B cell (primary cell): Measurements from ENCODE around the gene C14orf119. TPM values are rescaled to one million over a fixed set of nuclear protein-coding genes. Genes with fewer than 3 reads are reported as not detected.
A peak's percentile ranks its signal among the peaks of the same experiment; 100 is the strongest.

Source experiments
- ATAC-seq: fragments of 200-7000 bp; cut with Tn5 transposase; one replicate; pipeline ENCODE4 v1.10.0; 2021; ENCODE audit warnings: low read depth, mild to moderate bottlenecking, moderate number of reproducible peaks, moderate library complexity
- CTCF ChIA-PET: fragments of 350-600 bp; sonication (Branson Sonifier 250); formaldehyde crosslinking; loops from one replicate; lab custom pipeline; 2021; ENCODE audit warnings: antibody characterized with exemption, inconsistent platforms; lab: Charles Lee
- POLR2A ChIA-PET: fragments of 350-600 bp; sonication (Branson Sonifier 250); formaldehyde crosslinking; loops from one replicate; lab custom pipeline; 2021; ENCODE audit warnings: antibody characterized with exemption; lab: Charles Lee
- DNase-seq: peaks from one replicate; pipeline ENCODE4 v3.0.0; 2013
- H2AFZ ChIP-seq: 2 replicates; pipeline ENCODE4 v1.6.1; 2012; ENCODE audit warnings: mild to moderate bottlenecking, low read depth, low read length; ENCODE audit not compliant: insufficient read depth, poor library complexity, severe bottlenecking
- H3K27ac ChIP-seq, 2 donors: 1 replicate in 1 of 2; 2 replicates in 1 of 2; pipeline ENCODE4 v1.5.1; 2012 to 2013; ENCODE audit warnings: low read length in 2 of 2, mild to moderate bottlenecking in 2 of 2, moderate library complexity in 1 of 2
- H3K27me3 ChIP-seq, 4 experiments: fragments of 200-600 bp in 1 of 4; sonication (generic) in 1 of 4; replicated peaks in 1 of 4; 1 replicate in 2 of 4; 2 replicates in 2 of 4; pipeline versions ENCODE4 v1.6.1 to v1.7.0; 2013 to 2016; ENCODE audit warnings: low read length in 3 of 4, mild to moderate bottlenecking in 2 of 4, mixed read lengths in 1 of 4, moderate library complexity in 1 of 4; ENCODE audit not compliant: insufficient read depth in 4 of 4, control insufficient read depth in 3 of 4; ENCODE audit errors: control extremely low read depth in 1 of 4
- H3K36me3 ChIP-seq, 2 experiments: replicated peaks in 1 of 2; 1 replicate in 1 of 2; 2 replicates in 1 of 2; pipeline versions ENCODE4 v1.6.1 to v1.7.1; 2013; ENCODE audit warnings: low read length in 1 of 2; ENCODE audit not compliant: insufficient read depth in 2 of 2, control insufficient read depth in 1 of 2; ENCODE audit errors: control extremely low read depth in 1 of 2, extremely low read depth in 1 of 2
- H3K4me1 ChIP-seq, 2 donors: fragments of 200-600 bp in 1 of 2; sonication (generic) in 1 of 2; 1 replicate in 1 of 2; 2 replicates in 1 of 2; pipeline versions ENCODE4 v1.5.1 to v1.6.1; 2013 to 2017; ENCODE audit warnings: low read length in 2 of 2; ENCODE audit not compliant: control insufficient read depth in 2 of 2, insufficient read depth in 2 of 2
- H3K4me2 ChIP-seq: replicated peaks from 2 replicates; pipeline ENCODE3; 2012; ENCODE audit warnings: mild to moderate bottlenecking, low read depth, low read length; ENCODE audit not compliant: poor library complexity, severe bottlenecking
- H3K4me3 ChIP-seq, 5 experiments: fragments of 200-600 bp in 1 of 5; sonication (generic) in 1 of 5; 1 replicate in 3 of 5; 2 replicates in 2 of 5; pipeline versions ENCODE4 v1.5.1 to v1.7.0; 2011 to 2016; ENCODE audit warnings: low read length in 4 of 5, mild to moderate bottlenecking in 4 of 5, low read depth in 2 of 5, control low read depth in 1 of 5, moderate library complexity in 1 of 5; ENCODE audit not compliant: insufficient read depth in 1 of 5; ENCODE audit errors: control extremely low read depth in 1 of 5, extremely low read depth in 1 of 5
- H3K79me2 ChIP-seq: fragments of 200-600 bp; sonication (generic); one replicate; pipeline ENCODE4 v1.6.0; 2016; ENCODE audit warnings: low read length; ENCODE audit not compliant: control insufficient read depth, insufficient read depth
- H3K9ac ChIP-seq: fragments of 200-600 bp; sonication (generic); 2 replicates; pipeline ENCODE4 v1.6.1; 2017; ENCODE audit warnings: mild to moderate bottlenecking, low read length, moderate library complexity
- H3K9me3 ChIP-seq, 3 donors: one replicate each; pipeline versions ENCODE4 v1.6.1 to v1.7.1; 2013; ENCODE audit warnings: low read length in 2 of 3; ENCODE audit not compliant: control insufficient read depth in 2 of 3, insufficient read depth in 1 of 3; ENCODE audit errors: control extremely low read depth in 1 of 3
- H4K20me1 ChIP-seq: 2 replicates; pipeline ENCODE4 v1.6.0; 2012; ENCODE audit warnings: mild to moderate bottlenecking, low read length; ENCODE audit not compliant: insufficient read depth, control insufficient read depth, poor library complexity, severe bottlenecking
- H3K27ac Mint-ChIP-seq: one replicate; pipeline ENCODE4 v1.8.0; 2021; ENCODE audit warnings: mixed read lengths
- H3K27me3 Mint-ChIP-seq: one replicate; pipeline ENCODE4 v1.8.0; 2021; ENCODE audit warnings: mixed read lengths
- H3K4me1 Mint-ChIP-seq: one replicate; pipeline ENCODE4 v1.8.0; 2021; ENCODE audit warnings: mixed read lengths
- H3K4me3 Mint-ChIP-seq: one replicate; pipeline ENCODE4 v1.8.0; 2021; ENCODE audit warnings: mixed read lengths
- H3K9me3 Mint-ChIP-seq: one replicate; pipeline ENCODE4 v1.8.0; 2022; ENCODE audit warnings: mixed read lengths; ENCODE audit not compliant: insufficient read depth
- CTCF ChIP-seq: fragments of 200-600 bp; IDR thresholded peaks from one replicate; pipeline ENCODE4 v1.8.0; 2022; ENCODE audit warnings: antibody characterized with exemption, mild to moderate bottlenecking
- EZH2 ChIP-seq: IDR thresholded peaks from 2 replicates; pipeline ENCODE4 v1.6.1; 2012; ENCODE audit warnings: borderline replicate concordance, low read depth, mild to moderate bottlenecking, moderate library complexity, low read length; ENCODE audit not compliant: insufficient read depth, poor library complexity, severe bottlenecking
- WGBS: methylation state at CpG from one replicate; pipeline ENCODE4 v1.1.5; 2013; ENCODE audit warnings: missing lambda C conversion rate; ENCODE audit not compliant: insufficient coverage; 5-methylcytosine and 5-hydroxymethylcytosine counted together
- intact Hi-C: fragments of 100-400 bp; cut with micrococcal nuclease; formaldehyde crosslinking; loops from one replicate; pipeline ENCODE4 v1.10.0; 2022
- polyA minus RNA-seq: library from RNA; depleted of rRNA, polyadenylated mRNA; stranded (reverse); fragments of >200 nt; gene quantifications from 2 replicates; pipeline ENCODE4 v1.2.3, GENCODE V29; 2012
- polyA plus RNA-seq: library from polyadenylated mRNA; depleted of rRNA; stranded (reverse); fragments of >200 nt; gene quantifications from 2 replicates; pipeline ENCODE4 v1.2.3, GENCODE V29; 2012
- total RNA-seq, 2 donors: library from RNA; stranded (reverse); fragments of 120-200 nt in 1 of 2; gene quantifications; 1 replicate in 1 of 2; 2 replicates in 1 of 2; pipeline versions ENCODE4 v1.2.3 to v1.2.4, GENCODE V29; 2013 to 2022

The C14orf119 gene
- 30.6 and 38.5 TPM in 2 replicates for total RNA-seq
- 40.1 TPM for total RNA-seq (2013)
- 6.6 and 12.2 TPM in 2 replicates for polyA plus RNA-seq
- polyA minus RNA-seq: 16.1 and 25.8 TPM in 2 replicates

GRCh38 chr14:23095196-23096108, at the start of gene C14orf119:
Gene C14orf119 (plus strand): TSS chr14:23095505. CDS start chr14:23097659, 2,154 bp downstream.
- Mint-ChIP-seq H3K9me3 (no peaks in the 10 kb centered on the region), H3K4me1 (peaks cover 34% of the 10 kb centered on the region), H3K27me3 (no peaks in the 10 kb centered on the region), H3K4me3 (no peak within 1 kb of the TSS), H3K27ac (no peak within 1 kb of the TSS)
- Histone ChIP-seq H3K4me3 (peak within 1 kb of the TSS; percentile 76 to 99 (median 94)), H3K79me2 (peaks cover 89% of the 10 kb centered on the region), H3K27me3 (no peaks in the 10 kb centered on the region), H3K4me1 (peaks cover 20 to 24% of the 10 kb centered on the region in 2 donors), H3K27ac (peak within 1 kb of the TSS; percentile 92 to 97), H2AFZ (peak within 1 kb of the TSS; percentile 88), H3K36me3 (peaks cover 7 to 51% of the 10 kb centered on the region in 2 experiments), H4K20me1 (peaks cover 40% of the 10 kb centered on the region), H3K4me2 (peak within 1 kb of the TSS; percentile 89), H3K9ac (peak within 1 kb of the TSS; percentile 99), H3K9me3 (no peaks in the 10 kb centered on the region)
- peak; percentile 100 for DNase-seq
- under 1% methylated on average over 41 of the region's 46 CpGs for WGBS
- CTCF ChIA-PET: interaction anchor here (0.8 to 2.9 kb wide), 21 partner anchors 9 to 525 kb away, joined by 3 to 30 read pairs (median 5); partner anchors contain the start of genes PABPN1 and PPP1R3E
- intact Hi-C loops: loop anchor here (1.0 to 10.0 kb wide), 12 partner anchors 19 to 1831 kb away; partner anchors contain the start of genes EMC9, HNRNPC, HOMEZ and PABPN1
- ATAC-seq: peak; percentile 86
- POLR2A ChIA-PET: interaction anchor here (0.5 to 2.0 kb wide), 17 partner anchors 11 to 1019 kb away, joined by 3 to 20 read pairs (median 4); partner anchors contain the start of genes ABHD4, CDH24, DCAF11 and PABPN1
- TF ChIP-seq EZH2 (no peak), CTCF (no peak)
